Activated naive CD8-positive, alpha-beta T cell treated with anti-CD3 and anti-CD28 coated beads, Interleukin-2, amount 50 U/mL, for 16 hours (primary cell): ENCODE measurements around the gene SERTAD4.

ENCODE experiments used
- DNase-seq: peaks from one replicate; pipeline ENCODE4 v3.0.0-alpha.2; 2020; ENCODE audit warnings: low read depth, low spot score

The SERTAD4 gene

GRCh38 chr1:210233216-210233494 is 559 bp downstream of the SERTAD4 start:
- DNase-seq = no peak

- DNase-seq = no peak
Measured at GRCh38 chr1:210233495-210234328, 1.1 kb downstream of the SERTAD4 start.

GRCh38 chr1:210234329-210234757 is 1.7 kb downstream of the SERTAD4 start:
- no peak for DNase-seq

- DNase-seq = no peak
Measured at GRCh38 chr1:210235363-210236053, 2.9 kb downstream of the SERTAD4 start.

GRCh38 chr1:210236386-210236839 is 3.8 kb downstream of the SERTAD4 start:
- no peak for DNase-seq

GRCh38 chr1:210236840-210237409 is 4.3 kb downstream of the SERTAD4 start:
- no peak for DNase-seq

- DNase-seq = no peak
Measured at GRCh38 chr1:210237479-210237878, 4.9 kb downstream of the SERTAD4 start.

GRCh38 chr1:210237981-210238380 is 5.4 kb downstream of the SERTAD4 start:
- no peak for DNase-seq

- DNase-seq = no peak
Measured at GRCh38 chr1:210239349-210240111, 6.9 kb downstream of the SERTAD4 start.

GRCh38 chr1:210241121-210241520 is 8.5 kb downstream of the SERTAD4 start:
- no peak for DNase-seq

- no peak for DNase-seq
Measured at GRCh38 chr1:210244746-210245367, 12.3 kb downstream of the SERTAD4 start.

- no peak for DNase-seq
Measured at GRCh38 chr1:210246447-210246846, 13.9 kb downstream of the SERTAD4 start.

GRCh38 chr1:210248341-210248740 is 15.7 kb downstream of the SERTAD4 start:
- DNase-seq = no peak

- no peak for DNase-seq
Measured at GRCh38 chr1:210250665-210250997, 18.0 kb downstream of the SERTAD4 start.

- DNase-seq = no peak
Measured at GRCh38 chr1:210250998-210251679, 18.5 kb downstream of the SERTAD4 start.

GRCh38 chr1:210251680-210252490 is 19.3 kb downstream of the SERTAD4 start:
- DNase-seq = no peak

- no peak for DNase-seq
Measured at GRCh38 chr1:210252621-210253051, 20.0 kb downstream of the SERTAD4 start.

GRCh38 chr1:210254298-210254697 is 21.7 kb downstream of the SERTAD4 start:
- DNase-seq = no peak

GRCh38 chr1:210257698-210258529 is 25.3 kb downstream of the SERTAD4 start:
- no peak for DNase-seq
